ENCODE results near the gene LILRA1. TPM values are rescaled to one million over a fixed set of nuclear protein-coding genes. Genes with fewer than 3 reads are reported as not detected.

The LILRA1 gene
- total RNA-seq, 1 donor from 2014 or later: 4.7 TPM

DNA sequence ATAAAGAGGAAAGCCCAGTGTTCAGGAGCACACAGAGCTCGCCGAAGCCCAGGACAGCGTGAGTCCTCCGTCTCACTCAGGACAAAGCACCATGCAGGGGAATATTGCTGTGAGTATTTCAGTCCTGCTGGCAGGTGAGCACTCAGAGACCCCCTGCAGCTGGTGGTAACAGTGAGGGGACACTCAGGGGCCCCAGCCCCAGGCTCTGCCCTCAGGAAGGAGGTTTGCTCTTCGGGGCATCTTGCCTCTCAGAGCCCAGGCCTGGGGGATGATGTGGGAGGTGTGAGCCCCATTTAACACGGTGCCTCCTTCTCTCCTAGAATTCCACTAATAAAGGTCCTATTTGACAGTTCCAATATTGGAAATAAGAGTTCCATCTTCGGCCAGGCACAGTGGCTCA is 14.8 kb downstream of the LILRA1 start:
- Histone ChIP-seq H3K4me3 (no peak overlapping the region), H3K36me3 (no peaks in the 10 kb centered on the region), H3K27ac (no peak overlapping the region), H3K4me1 (no peaks in the 10 kb centered on the region), H3K27me3 (no peaks in the 10 kb centered on the region), H3K9me3 (no peaks in the 10 kb centered on the region)
- TF ChIP-seq, protein P1, sequence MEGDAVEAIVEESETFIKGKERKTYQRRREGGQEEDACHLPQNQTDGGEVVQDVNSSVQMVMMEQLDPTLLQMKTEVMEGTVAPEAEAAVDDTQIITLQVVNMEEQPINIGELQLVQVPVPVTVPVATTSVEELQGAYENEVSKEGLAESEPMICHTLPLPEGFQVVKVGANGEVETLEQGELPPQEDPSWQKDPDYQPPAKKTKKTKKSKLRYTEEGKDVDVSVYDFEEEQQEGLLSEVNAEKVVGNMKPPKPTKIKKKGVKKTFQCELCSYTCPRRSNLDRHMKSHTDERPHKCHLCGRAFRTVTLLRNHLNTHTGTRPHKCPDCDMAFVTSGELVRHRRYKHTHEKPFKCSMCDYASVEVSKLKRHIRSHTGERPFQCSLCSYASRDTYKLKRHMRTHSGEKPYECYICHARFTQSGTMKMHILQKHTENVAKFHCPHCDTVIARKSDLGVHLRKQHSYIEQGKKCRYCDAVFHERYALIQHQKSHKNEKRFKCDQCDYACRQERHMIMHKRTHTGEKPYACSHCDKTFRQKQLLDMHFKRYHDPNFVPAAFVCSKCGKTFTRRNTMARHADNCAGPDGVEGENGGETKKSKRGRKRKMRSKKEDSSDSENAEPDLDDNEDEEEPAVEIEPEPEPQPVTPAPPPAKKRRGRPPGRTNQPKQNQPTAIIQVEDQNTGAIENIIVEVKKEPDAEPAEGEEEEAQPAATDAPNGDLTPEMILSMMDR (IDR thresholded peaks at IDR 0.05): no peak
- ATAC-seq (no peak), DNase-seq (no peak)
- intact Hi-C loops (cut with DNase I): no loop called here

DNA sequence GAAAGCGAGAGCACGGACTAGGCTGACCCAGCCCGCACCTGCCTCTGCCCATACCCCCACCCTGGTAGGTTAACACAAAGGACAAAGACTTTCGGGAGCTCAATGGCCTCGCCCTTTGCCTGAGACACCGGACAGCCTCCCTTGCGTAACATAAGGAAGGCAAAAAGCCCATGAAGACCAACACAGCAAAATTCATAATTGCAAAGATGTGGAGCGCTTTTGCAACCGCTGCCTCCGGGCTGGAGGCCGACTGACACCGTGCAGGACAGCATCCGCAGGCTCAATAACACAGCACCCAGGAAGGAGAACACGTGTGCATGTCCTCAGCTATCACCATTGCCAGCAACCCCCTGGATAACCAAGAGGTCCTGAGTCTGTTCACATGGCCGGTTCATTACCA is 15.4 kb downstream of the LILRA1 start:
- intact Hi-C loops (cut with DNase I): no loop called here
- H3K27me3 ChIP-seq: no peaks in the 10 kb centered on the region
- H3K9me3 ChIP-seq: no peaks in the 10 kb centered on the region
- no peak overlapping the region for H3K4me3 ChIP-seq
- TF ChIP-seq, protein P1 (IDR thresholded peaks at IDR 0.05): no peak
- no peak for DNase-seq
- H3K4me1 ChIP-seq: no peaks in the 10 kb centered on the region
- ATAC-seq: peak; percentile 34
- no peak overlapping the region for H3K27ac ChIP-seq
- no peaks in the 10 kb centered on the region for H3K36me3 ChIP-seq

DNA sequence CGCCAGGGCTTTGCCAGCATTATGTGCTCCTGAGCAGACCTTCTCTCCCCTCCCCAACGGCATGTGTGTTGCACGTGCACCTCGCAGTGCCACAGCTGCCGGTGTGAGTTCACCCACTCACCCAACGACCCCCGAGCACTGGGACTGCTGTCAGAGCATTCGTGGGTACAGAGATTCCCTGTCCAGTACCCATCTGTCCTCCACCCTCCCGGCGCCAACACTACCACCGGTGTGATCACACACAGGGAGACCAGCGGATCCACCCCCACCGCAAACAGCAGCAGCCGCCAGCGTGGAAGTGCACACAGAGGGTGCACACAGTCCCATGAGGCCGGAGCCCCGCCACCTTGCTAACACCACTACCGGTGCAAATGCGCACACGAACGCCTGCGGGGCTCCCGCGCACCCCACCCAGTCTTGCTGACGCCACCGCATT is 15.9 kb downstream of the LILRA1 start:
- DNase-seq (no peak), ATAC-seq (no peak)
- intact Hi-C loops (cut with DNase I): no loop called here
- TF ChIP-seq, protein P1 (IDR thresholded peaks at IDR 0.05): no peak
- H3K4me3 ChIP-seq: no peak overlapping the region
- no peaks in the 10 kb centered on the region for H3K27me3 ChIP-seq
- H3K27ac ChIP-seq: no peak overlapping the region
- H3K36me3 ChIP-seq: no peaks in the 10 kb centered on the region
- no peaks in the 10 kb centered on the region for H3K4me1 ChIP-seq
- no peaks in the 10 kb centered on the region for H3K9me3 ChIP-seq

DNA sequence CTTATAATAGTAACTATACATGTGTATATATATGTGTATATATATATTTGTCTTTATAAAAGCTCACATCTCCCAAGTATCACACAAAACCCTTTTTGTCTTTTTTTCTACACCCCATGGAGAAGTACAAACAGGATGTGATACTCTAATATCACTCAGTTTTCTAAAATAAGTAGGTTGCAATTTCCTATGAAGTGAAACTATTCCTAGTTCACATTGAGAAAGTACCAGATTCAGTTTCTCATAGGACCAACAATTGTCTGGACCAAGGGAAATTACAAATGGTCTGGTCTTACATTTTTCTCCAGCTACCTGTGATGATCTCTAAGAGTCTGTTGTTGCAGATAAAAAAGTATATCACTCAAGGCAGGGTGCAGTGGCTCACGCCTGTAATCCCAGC is 19.0 kb downstream of the LILRA1 start:
- Histone ChIP-seq H3K36me3 (no peaks in the 10 kb centered on the region), H3K27ac (no peak overlapping the region), H3K27me3 (no peaks in the 10 kb centered on the region), H3K4me1 (no peaks in the 10 kb centered on the region), H3K9me3 (no peaks in the 10 kb centered on the region), H3K4me3 (no peak overlapping the region)
- intact Hi-C loops (cut with DNase I): no loop called here
- DNase-seq (no peak), ATAC-seq (no peak)
- TF ChIP-seq, protein P1 (IDR thresholded peaks at IDR 0.05): no peak

DNA sequence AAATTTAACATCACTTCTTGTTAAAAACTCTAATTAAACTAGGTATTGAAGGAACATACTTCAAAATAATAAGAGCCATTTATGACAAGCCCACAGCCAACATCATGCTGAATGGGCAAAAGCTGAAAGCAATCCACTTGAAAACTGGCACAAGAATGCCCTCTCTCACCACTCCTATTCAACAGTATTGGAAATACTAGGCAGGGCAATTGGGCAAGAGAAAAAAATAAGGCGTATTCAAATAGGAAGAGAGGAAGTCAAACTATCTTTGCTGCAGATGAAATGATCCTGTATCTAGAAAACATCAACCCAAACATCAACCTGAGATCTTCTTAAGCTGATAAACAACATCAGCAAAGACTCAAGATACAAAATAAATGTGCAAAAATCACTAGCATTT is 21.3 kb downstream of the LILRA1 start:
- Histone ChIP-seq H3K27me3 (no peaks in the 10 kb centered on the region), H3K4me1 (no peaks in the 10 kb centered on the region), H3K27ac (no peak overlapping the region), H3K36me3 (no peaks in the 10 kb centered on the region), H3K9me3 (no peaks in the 10 kb centered on the region), H3K4me3 (no peak overlapping the region)
- intact Hi-C loops (cut with DNase I): no loop called here
- TF ChIP-seq, protein P1 (IDR thresholded peaks at IDR 0.05): no peak
- DNase-seq (no peak), ATAC-seq (no peak)

DNA sequence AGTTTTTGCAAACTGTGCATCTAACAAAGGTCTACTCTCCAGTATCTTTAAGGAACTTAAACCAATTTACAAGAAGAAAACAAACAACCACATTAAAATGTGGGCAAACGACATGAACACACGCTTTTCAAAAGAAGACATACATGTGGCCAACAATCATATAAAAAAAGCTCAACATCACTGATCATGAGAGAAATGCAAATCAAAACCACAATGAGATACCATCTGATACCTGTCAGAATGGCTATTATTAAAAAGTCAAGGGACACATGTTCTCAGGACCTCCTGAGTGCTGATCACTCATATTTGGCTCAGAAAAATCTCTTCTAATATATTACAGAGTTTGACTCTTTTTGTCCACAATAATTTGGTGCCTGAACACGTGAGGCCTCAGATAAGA is 22.6 kb downstream of the LILRA1 start:
- ATAC-seq (no peak), DNase-seq (no peak)
- intact Hi-C loops (cut with DNase I): no loop called here
- no peaks in the 10 kb centered on the region for H3K9me3 ChIP-seq
- H3K27me3 ChIP-seq: no peaks in the 10 kb centered on the region
- no peak overlapping the region for H3K4me3 ChIP-seq
- no peaks in the 10 kb centered on the region for H3K36me3 ChIP-seq
- TF ChIP-seq, protein P1 (IDR thresholded peaks at IDR 0.05): no peak
- H3K4me1 ChIP-seq: no peaks in the 10 kb centered on the region
- H3K27ac ChIP-seq: no peak overlapping the region
